WTC11 (cell line): ENCODE results near the gene RHOF. TPM values are rescaled to one million over a fixed set of nuclear protein-coding genes. Genes with fewer than 3 reads are reported as not detected.
A peak's percentile ranks its signal among the peaks of the same experiment; 100 is the strongest.

ENCODE experiments used
- ATAC-seq: fragments of 200-7000 bp; cut with Tn5 transposase; 2 replicates; pipeline ENCODE4 v1.10.0; 2021; ENCODE audit warnings: mild to moderate bottlenecking, moderate library complexity
- CTCF ChIA-PET: fragments of 300-600 bp; sonication (Branson Sonifier 250); formaldehyde crosslinking; loops from one replicate; lab custom pipeline; 2021; ENCODE audit warnings: antibody characterized with exemption; lab: Charles Lee
- POLR2A ChIA-PET: fragments of 350-600 bp; sonication (Branson Sonifier 250); formaldehyde crosslinking; loops from one replicate; lab custom pipeline; 2021; ENCODE audit warnings: antibody characterized with exemption; lab: Charles Lee
- DNase-seq: peaks from one replicate; pipeline ENCODE4 v3.0.0; 2021; ENCODE audit warnings: low spot score
- H3K27ac Mint-ChIP-seq: 2 replicates; pipeline ENCODE4 v1.8.0; 2021; ENCODE audit warnings: mixed read lengths
- H3K27me3 Mint-ChIP-seq: 2 replicates; pipeline ENCODE4 v1.8.0; 2021; ENCODE audit warnings: low read depth, mild to moderate bottlenecking, moderate library complexity, mixed read lengths
- H3K36me3 Mint-ChIP-seq: 2 replicates; pipeline ENCODE4 v1.8.0; 2021; ENCODE audit warnings: mixed read lengths
- H3K4me1 Mint-ChIP-seq: 2 replicates; pipeline ENCODE4 v1.8.0; 2022; ENCODE audit warnings: mixed read lengths
- H3K4me3 Mint-ChIP-seq: 2 replicates; pipeline ENCODE4 v1.8.0; 2021; ENCODE audit warnings: mild to moderate bottlenecking, moderate library complexity, mixed read lengths
- H3K9me3 Mint-ChIP-seq: 2 replicates; pipeline ENCODE4 v1.8.0; 2021; ENCODE audit warnings: mixed read lengths
- ATF1 ChIP-seq: sonication (generic); formaldehyde crosslinking; IDR thresholded peaks from 2 replicates; pipeline ENCODE4 v1.8.1; 2023; ENCODE audit warnings: mild to moderate bottlenecking, moderate library complexity, missing genetic modification reagents
- CBFB ChIP-seq: sonication (generic); formaldehyde crosslinking; IDR thresholded peaks from 2 replicates; pipeline ENCODE4 v1.8.1; 2022; ENCODE audit warnings: mild to moderate bottlenecking, low read depth, missing genetic modification reagents
- CREM ChIP-seq: sonication (generic); formaldehyde crosslinking; IDR thresholded peaks from 2 replicates; pipeline ENCODE4 v1.8.1; 2022; ENCODE audit warnings: mild to moderate bottlenecking, missing genetic modification reagents, moderate library complexity
- ESRRA ChIP-seq: sonication (generic); formaldehyde crosslinking; IDR thresholded peaks from 2 replicates; pipeline ENCODE4 v1.8.1; 2022; ENCODE audit warnings: mild to moderate bottlenecking, missing genetic modification reagents, borderline replicate concordance
- GRHL2 ChIP-seq: fragments of 250-450 bp; sonication (Bioruptor Pico); IDR thresholded peaks from 2 replicates; pipeline ENCODE4 v1.8.0; 2022; ENCODE audit warnings: mild to moderate bottlenecking, moderate library complexity; ENCODE audit not compliant: insufficient replicate concordance, severe bottlenecking
- IRF1 ChIP-seq: sonication (generic); formaldehyde crosslinking; IDR thresholded peaks from 2 replicates; pipeline ENCODE4 v1.8.0; 2023; ENCODE audit warnings: missing genetic modification reagents
- MAX ChIP-seq: sonication (generic); formaldehyde crosslinking; IDR thresholded peaks from 2 replicates; pipeline ENCODE4 v1.8.0; 2022; ENCODE audit warnings: mild to moderate bottlenecking, missing genetic modification reagents
- PRDM15 ChIP-seq: sonication (generic); formaldehyde crosslinking; IDR thresholded peaks from 2 replicates; pipeline ENCODE4 v1.8.0; 2022; ENCODE audit warnings: missing genetic modification reagents
- PRRX2 ChIP-seq: fragments of 250-450 bp; sonication (Bioruptor Pico); IDR thresholded peaks from 2 replicates; pipeline ENCODE4 v1.8.0; 2021; ENCODE audit warnings: mild to moderate bottlenecking
- ZNF219 ChIP-seq: sonication (generic); formaldehyde crosslinking; IDR thresholded peaks from 2 replicates; pipeline ENCODE4 v1.8.0; 2023; ENCODE audit warnings: missing genetic modification reagents, mild to moderate bottlenecking, borderline replicate concordance
- ZNF281 ChIP-seq: sonication (generic); formaldehyde crosslinking; IDR thresholded peaks from 2 replicates; pipeline ENCODE4 v1.8.0; 2023; ENCODE audit warnings: mild to moderate bottlenecking, missing genetic modification reagents
- ZNF416 ChIP-seq: fragments of 250-450 bp; sonication (Bioruptor Pico); IDR thresholded peaks from 2 replicates; pipeline ENCODE4 v1.9.0; 2021; ENCODE audit warnings: mild to moderate bottlenecking, inconsistent platforms
- total RNA-seq: library from RNA; stranded (reverse); gene quantifications from 3 replicates; pipeline ENCODE4 v1.2.3, GENCODE V29; 2021
- TF ChIP-seq, protein P1 (sequence below): sonication (generic); formaldehyde crosslinking; IDR thresholded peaks from 2 replicates; pipeline ENCODE4 v1.8.1; 2023; ENCODE audit warnings: mild to moderate bottlenecking, missing genetic modification reagents, moderate library complexity
- TF ChIP-seq, protein P2 (sequence below): fragments of 250-450 bp; sonication (Bioruptor Pico); IDR thresholded peaks from 2 replicates; pipeline ENCODE4 v1.9.0; 2021; ENCODE audit warnings: mild to moderate bottlenecking, borderline replicate concordance
- TF ChIP-seq, protein P3 (sequence below): sonication (generic); formaldehyde crosslinking; IDR thresholded peaks from 2 replicates; pipeline ENCODE4 v1.8.0; 2022; ENCODE audit warnings: mild to moderate bottlenecking, missing genetic modification reagents
- TF ChIP-seq, protein P4 (sequence below): sonication (generic); formaldehyde crosslinking; IDR thresholded peaks from 2 replicates; pipeline ENCODE4 v1.8.1; 2022; ENCODE audit warnings: mild to moderate bottlenecking, missing genetic modification reagents, moderate library complexity, borderline replicate concordance

The RHOF gene
- total RNA-seq, 1 experiment from 2014 or later = 45.3 TPM

GRCh38 chr12:121806546-121807423 is 13.3 kb upstream of the RHOF start:
- Mint-ChIP-seq H3K4me1 (peaks cover 32% of the 10 kb centered on the region), H3K27ac (peak overlapping the region; percentile 79; the same call in 1 of the 2 replicates), H3K27me3 (no peaks in the 10 kb centered on the region), H3K4me3 (peak overlapping the region; percentile 71), H3K36me3 (peaks cover 11% of the 10 kb centered on the region), H3K9me3 (no peaks in the 10 kb centered on the region)
- ChIA-PET POLR2A (interaction anchor here (8.7 kb wide), 1 partner anchor 9 kb away, joined by 161 read pairs; the partner anchor contains the start of gene RHOF), CTCF (interaction anchor here (0.5 to 11.9 kb wide), 4 partner anchors 9 to 316 kb away, joined by 3 to 532 read pairs (median 4); partner anchors contain the start of genes CFAP251, RHOF and SETD1B)
- DNase-seq (no peak), ATAC-seq (peak; percentile 1; the same call in 1 of the 2 replicates)
- TF ChIP-seq IRF1 (CRISPR knock-in tag) (no peak), ATF1 (CRISPR knock-in tag) (no peak), CBFB (CRISPR knock-in tag) (no peak), GRHL2 (CRISPR knock-in tag) (no peak), PRDM15 (no peak), ESRRA (CRISPR knock-in tag) (no peak), PRRX2 (CRISPR knock-in tag) (no peak), ZNF219 (CRISPR knock-in tag) (no peak), CREM (CRISPR knock-in tag) (no peak), MAX (no peak), ZNF416 (no peak), ZNF281 (CRISPR knock-in tag) (no peak)
- TF ChIP-seq, protein P1, sequence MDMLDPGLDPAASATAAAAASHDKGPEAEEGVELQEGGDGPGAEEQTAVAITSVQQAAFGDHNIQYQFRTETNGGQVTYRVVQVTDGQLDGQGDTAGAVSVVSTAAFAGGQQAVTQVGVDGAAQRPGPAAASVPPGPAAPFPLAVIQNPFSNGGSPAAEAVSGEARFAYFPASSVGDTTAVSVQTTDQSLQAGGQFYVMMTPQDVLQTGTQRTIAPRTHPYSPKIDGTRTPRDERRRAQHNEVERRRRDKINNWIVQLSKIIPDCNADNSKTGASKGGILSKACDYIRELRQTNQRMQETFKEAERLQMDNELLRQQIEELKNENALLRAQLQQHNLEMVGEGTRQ (CRISPR knock-in tag) = no peak
- TF ChIP-seq, protein P2, sequence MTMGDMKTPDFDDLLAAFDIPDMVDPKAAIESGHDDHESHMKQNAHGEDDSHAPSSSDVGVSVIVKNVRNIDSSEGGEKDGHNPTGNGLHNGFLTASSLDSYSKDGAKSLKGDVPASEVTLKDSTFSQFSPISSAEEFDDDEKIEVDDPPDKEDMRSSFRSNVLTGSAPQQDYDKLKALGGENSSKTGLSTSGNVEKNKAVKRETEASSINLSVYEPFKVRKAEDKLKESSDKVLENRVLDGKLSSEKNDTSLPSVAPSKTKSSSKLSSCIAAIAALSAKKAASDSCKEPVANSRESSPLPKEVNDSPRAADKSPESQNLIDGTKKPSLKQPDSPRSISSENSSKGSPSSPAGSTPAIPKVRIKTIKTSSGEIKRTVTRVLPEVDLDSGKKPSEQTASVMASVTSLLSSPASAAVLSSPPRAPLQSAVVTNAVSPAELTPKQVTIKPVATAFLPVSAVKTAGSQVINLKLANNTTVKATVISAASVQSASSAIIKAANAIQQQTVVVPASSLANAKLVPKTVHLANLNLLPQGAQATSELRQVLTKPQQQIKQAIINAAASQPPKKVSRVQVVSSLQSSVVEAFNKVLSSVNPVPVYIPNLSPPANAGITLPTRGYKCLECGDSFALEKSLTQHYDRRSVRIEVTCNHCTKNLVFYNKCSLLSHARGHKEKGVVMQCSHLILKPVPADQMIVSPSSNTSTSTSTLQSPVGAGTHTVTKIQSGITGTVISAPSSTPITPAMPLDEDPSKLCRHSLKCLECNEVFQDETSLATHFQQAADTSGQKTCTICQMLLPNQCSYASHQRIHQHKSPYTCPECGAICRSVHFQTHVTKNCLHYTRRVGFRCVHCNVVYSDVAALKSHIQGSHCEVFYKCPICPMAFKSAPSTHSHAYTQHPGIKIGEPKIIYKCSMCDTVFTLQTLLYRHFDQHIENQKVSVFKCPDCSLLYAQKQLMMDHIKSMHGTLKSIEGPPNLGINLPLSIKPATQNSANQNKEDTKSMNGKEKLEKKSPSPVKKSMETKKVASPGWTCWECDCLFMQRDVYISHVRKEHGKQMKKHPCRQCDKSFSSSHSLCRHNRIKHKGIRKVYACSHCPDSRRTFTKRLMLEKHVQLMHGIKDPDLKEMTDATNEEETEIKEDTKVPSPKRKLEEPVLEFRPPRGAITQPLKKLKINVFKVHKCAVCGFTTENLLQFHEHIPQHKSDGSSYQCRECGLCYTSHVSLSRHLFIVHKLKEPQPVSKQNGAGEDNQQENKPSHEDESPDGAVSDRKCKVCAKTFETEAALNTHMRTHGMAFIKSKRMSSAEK = no peak
- TF ChIP-seq, protein P3, sequence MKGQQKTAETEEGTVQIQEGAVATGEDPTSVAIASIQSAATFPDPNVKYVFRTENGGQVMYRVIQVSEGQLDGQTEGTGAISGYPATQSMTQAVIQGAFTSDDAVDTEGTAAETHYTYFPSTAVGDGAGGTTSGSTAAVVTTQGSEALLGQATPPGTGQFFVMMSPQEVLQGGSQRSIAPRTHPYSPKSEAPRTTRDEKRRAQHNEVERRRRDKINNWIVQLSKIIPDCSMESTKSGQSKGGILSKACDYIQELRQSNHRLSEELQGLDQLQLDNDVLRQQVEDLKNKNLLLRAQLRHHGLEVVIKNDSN = no peak
- TF ChIP-seq, protein P4, sequence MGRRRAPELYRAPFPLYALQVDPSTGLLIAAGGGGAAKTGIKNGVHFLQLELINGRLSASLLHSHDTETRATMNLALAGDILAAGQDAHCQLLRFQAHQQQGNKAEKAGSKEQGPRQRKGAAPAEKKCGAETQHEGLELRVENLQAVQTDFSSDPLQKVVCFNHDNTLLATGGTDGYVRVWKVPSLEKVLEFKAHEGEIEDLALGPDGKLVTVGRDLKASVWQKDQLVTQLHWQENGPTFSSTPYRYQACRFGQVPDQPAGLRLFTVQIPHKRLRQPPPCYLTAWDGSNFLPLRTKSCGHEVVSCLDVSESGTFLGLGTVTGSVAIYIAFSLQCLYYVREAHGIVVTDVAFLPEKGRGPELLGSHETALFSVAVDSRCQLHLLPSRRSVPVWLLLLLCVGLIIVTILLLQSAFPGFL (CRISPR knock-in tag) = no peak
